Natural killer cell (primary cell): ENCODE measurements around the gene NAB1. TPM values are rescaled to one million over a fixed set of nuclear protein-coding genes. Genes with fewer than 3 reads are reported as not detected.

Experiments used
- ATAC-seq, 3 donors: fragments of 150-1000 bp in 2 of 3; fragments of 200-7000 bp in 1 of 3; cut with Tn5 transposase; 1 replicate in 1 of 3; 2 replicates in 2 of 3; pipeline ENCODE4 v1.10.0; 2021; ENCODE audit warnings: mild to moderate bottlenecking in 2 of 3, moderate library complexity in 2 of 3
- DNase-seq, 2 donors: peaks; one replicate each; pipeline versions ENCODE4 v3.0.0 to v3.0.0-alpha.2; 2013 to 2021; ENCODE audit warnings: mixed read lengths in 1 of 2
- H3K27ac ChIP-seq: one replicate; pipeline ENCODE4 v1.5.1; 2013; ENCODE audit warnings: mild to moderate bottlenecking, low read length
- H3K27me3 ChIP-seq: one replicate; pipeline ENCODE4 v1.6.1; 2013; ENCODE audit warnings: low read length; ENCODE audit not compliant: control insufficient read depth, insufficient read depth
- H3K36me3 ChIP-seq: one replicate; pipeline ENCODE4 v1.6.1; 2013; ENCODE audit warnings: low read length; ENCODE audit not compliant: control insufficient read depth, insufficient read depth
- H3K4me1 ChIP-seq: one replicate; pipeline ENCODE4 v1.6.1; 2013; ENCODE audit warnings: low read length; ENCODE audit not compliant: control insufficient read depth, insufficient read depth
- H3K4me3 ChIP-seq: one replicate; pipeline ENCODE4 v1.5.1; 2013; ENCODE audit warnings: low read length
- H3K9me3 ChIP-seq: one replicate; pipeline ENCODE4 v1.6.1; 2013; ENCODE audit warnings: low read length; ENCODE audit not compliant: control insufficient read depth, insufficient read depth
- H3K27ac Mint-ChIP-seq, 2 donors: one replicate each; pipeline ENCODE4 v1.8.0; 2022; ENCODE audit warnings: mild to moderate bottlenecking in 2 of 2, mixed read lengths in 2 of 2, moderate library complexity in 1 of 2
- H3K27me3 Mint-ChIP-seq, 2 donors: one replicate each; pipeline ENCODE4 v1.8.0; 2022; ENCODE audit warnings: low read depth in 2 of 2, mixed read lengths in 2 of 2
- H3K36me3 Mint-ChIP-seq: one replicate; pipeline ENCODE4 v1.8.0; 2022; ENCODE audit warnings: mixed read lengths
- H3K4me1 Mint-ChIP-seq, 2 donors: one replicate each; pipeline ENCODE4 v1.8.0; 2022; ENCODE audit warnings: mixed read lengths in 2 of 2
- H3K4me3 Mint-ChIP-seq: one replicate; pipeline ENCODE4 v1.8.0; 2022; ENCODE audit warnings: mild to moderate bottlenecking, moderate library complexity, mixed read lengths
- H3K9me3 Mint-ChIP-seq, 2 donors: one replicate each; pipeline ENCODE4 v1.8.0; 2022; ENCODE audit warnings: mixed read lengths in 2 of 2
- CTCF ChIP-seq: fragments of 200-600 bp; IDR thresholded peaks from one replicate; pipeline ENCODE4 v1.8.0; 2022; ENCODE audit warnings: antibody characterized with exemption
- WGBS: methylation state at CpG from one replicate; pipeline ENCODE4 v1.1.7; 2013; ENCODE audit warnings: missing lambda C conversion rate; ENCODE audit not compliant: insufficient coverage; 5-methylcytosine and 5-hydroxymethylcytosine counted together
- intact Hi-C: fragments of 100-400 bp; cut with micrococcal nuclease; formaldehyde crosslinking; loops from one replicate; pipeline ENCODE4 v1.14.2; 2022
- total RNA-seq, 4 donors: library from RNA; stranded (reverse); fragments of 120-200 nt in 1 of 4; gene quantifications; one replicate each; pipeline versions ENCODE4 v1.2.3 to v1.2.4, GENCODE V29; 2013 to 2022

Gene NAB1
- total RNA-seq, 3 donors from 2014 or later (not counting 1 experiment from before 2014, with no cell fraction given): 31.2 to 42.0 (median 37.8) TPM

- Histone ChIP-seq H3K36me3 (peaks cover 5% of the 10 kb centered on the region), H3K4me3 (no peak overlapping the region), H3K4me1 (peaks cover 1% of the 10 kb centered on the region), H3K27ac (no peak overlapping the region), H3K9me3 (no peaks in the 10 kb centered on the region), H3K27me3 (no peaks in the 10 kb centered on the region)
- Mint-ChIP-seq H3K27ac (no peak overlapping the region), H3K4me1 (peaks cover 16 to 21% of the 10 kb centered on the region in 2 donors), H3K36me3 (no peaks in the 10 kb centered on the region), H3K27me3 (no peaks in the 10 kb centered on the region), H3K9me3 (no peaks in the 10 kb centered on the region), H3K4me3 (no peak overlapping the region)
- 83% methylated on average over 1 of the region's 1 CpG for WGBS
- no peak for TF ChIP-seq CTCF
- DNase-seq (no peak), ATAC-seq (no peak)
- intact Hi-C loops: no loop called here
Measured at GRCh38 chr2:190655113-190655512, 6.2 kb downstream of the NAB1 start.

GRCh38 chr2:190655570-190655969 is 6.7 kb downstream of the NAB1 start:
- Mint-ChIP-seq H3K4me1 (peaks cover 12 to 16% of the 10 kb centered on the region in 2 donors), H3K27ac (no peak overlapping the region), H3K27me3 (no peaks in the 10 kb centered on the region), H3K36me3 (no peaks in the 10 kb centered on the region), H3K9me3 (no peaks in the 10 kb centered on the region), H3K4me3 (no peak overlapping the region)
- intact Hi-C loops: no loop called here
- no peak for ATAC-seq
- Histone ChIP-seq H3K27me3 (no peaks in the 10 kb centered on the region), H3K27ac (no peak overlapping the region), H3K36me3 (peaks cover 5% of the 10 kb centered on the region), H3K4me1 (no peaks in the 10 kb centered on the region), H3K9me3 (no peaks in the 10 kb centered on the region), H3K4me3 (no peak overlapping the region)
- no peak for TF ChIP-seq CTCF
- 98% methylated on average over 2 of the region's 3 CpGs for WGBS
- no peak for DNase-seq

GRCh38 chr2:190656301-190656700 is 7.4 kb downstream of the NAB1 start:
- no peaks in the 10 kb centered on the region for H3K9me3 ChIP-seq
- WGBS: 93% methylated on average over 2 of the region's 2 CpGs
- H3K4me3 ChIP-seq: no peak overlapping the region
- no peak overlapping the region for H3K27ac Mint-ChIP-seq
- ATAC-seq (no peak), DNase-seq (no peak)
- H3K9me3 Mint-ChIP-seq: no peaks in the 10 kb centered on the region
- H3K27me3 ChIP-seq: no peaks in the 10 kb centered on the region
- H3K4me1 ChIP-seq: no peaks in the 10 kb centered on the region
- no peaks in the 10 kb centered on the region for H3K27me3 Mint-ChIP-seq
- intact Hi-C loops: no loop called here
- H3K36me3 ChIP-seq: peaks cover 5% of the 10 kb centered on the region
- H3K27ac ChIP-seq: no peak overlapping the region
- no peak overlapping the region for H3K4me3 Mint-ChIP-seq
- peaks cover 13 to 16% of the 10 kb centered on the region in 2 donors for H3K4me1 Mint-ChIP-seq
- no peak for TF ChIP-seq CTCF
- H3K36me3 Mint-ChIP-seq: no peaks in the 10 kb centered on the region

- no peak overlapping the region for H3K4me3 Mint-ChIP-seq
- 90% methylated on average over 4 of the region's 4 CpGs for WGBS
- Histone ChIP-seq H3K36me3 (peaks cover 5% of the 10 kb centered on the region), H3K4me1 (no peaks in the 10 kb centered on the region), H3K9me3 (no peaks in the 10 kb centered on the region), H3K4me3 (no peak overlapping the region), H3K27me3 (no peaks in the 10 kb centered on the region), H3K27ac (no peak overlapping the region)
- DNase-seq: no peak
- peaks cover 16 to 25% of the 10 kb centered on the region in 2 donors for H3K4me1 Mint-ChIP-seq
- no peak for ATAC-seq
- no peaks in the 10 kb centered on the region for H3K9me3 Mint-ChIP-seq
- intact Hi-C loops: no loop called here
- no peak for TF ChIP-seq CTCF
- H3K27me3 Mint-ChIP-seq: no peaks in the 10 kb centered on the region
- no peaks in the 10 kb centered on the region for H3K36me3 Mint-ChIP-seq
- H3K27ac Mint-ChIP-seq: no peak overlapping the region
Measured at GRCh38 chr2:190657474-190658255, 8.8 kb downstream of the NAB1 start.
